CD14-positive monocyte (primary cell): ENCODE measurements around the gene MSANTD3. TPM values are rescaled to one million over a fixed set of nuclear protein-coding genes. Genes with fewer than 3 reads are reported as not detected.
A peak's percentile ranks its signal among the peaks of the same experiment; 100 is the strongest.

Source experiments
- DNase-seq, 3 donors: peaks; one replicate each; pipeline ENCODE4 v3.0.0-alpha.2; 2011 to 2022
- H2AFZ ChIP-seq: 2 replicates; pipeline ENCODE4 v1.6.0; 2012; ENCODE audit warnings: mild to moderate bottlenecking, low read depth, low read length, inconsistent platforms; ENCODE audit not compliant: insufficient read depth, poor library complexity, severe bottlenecking
- H3K27ac ChIP-seq, 2 donors: 1 replicate in 1 of 2; 2 replicates in 1 of 2; pipeline ENCODE4 v1.5.1; 2012 to 2013; ENCODE audit warnings: low read length in 2 of 2, control low read depth in 1 of 2, inconsistent platforms in 1 of 2, low read depth in 1 of 2, mild to moderate bottlenecking in 1 of 2
- H3K27me3 ChIP-seq, 2 donors: one replicate each; pipeline versions ENCODE4 v1.6.0 to v1.6.1; 2011 to 2013; ENCODE audit warnings: low read length in 2 of 2; ENCODE audit not compliant: control insufficient read depth in 2 of 2, insufficient read depth in 2 of 2
- H3K36me3 ChIP-seq, 2 donors: replicated peaks in 1 of 2; 1 replicate in 1 of 2; 2 replicates in 1 of 2; pipeline versions ENCODE4 v1.5.1 to v1.6.1; 2012 to 2013; ENCODE audit warnings: low read length in 2 of 2, control low read depth in 1 of 2, inconsistent platforms in 1 of 2, mild to moderate bottlenecking in 1 of 2; ENCODE audit not compliant: insufficient read depth in 2 of 2, control insufficient read depth in 1 of 2
- H3K4me1 ChIP-seq, 2 donors: 1 replicate in 1 of 2; 2 replicates in 1 of 2; pipeline versions ENCODE4 v1.5.1 to v1.6.1; 2012 to 2013; ENCODE audit warnings: low read length in 2 of 2, control low read depth in 1 of 2, inconsistent platforms in 1 of 2, mild to moderate bottlenecking in 1 of 2, moderate library complexity in 1 of 2; ENCODE audit not compliant: insufficient read depth in 2 of 2, control insufficient read depth in 1 of 2
- H3K4me2 ChIP-seq: replicated peaks from 2 replicates; pipeline ENCODE3; 2012; ENCODE audit warnings: low read length, moderate library complexity, mild to moderate bottlenecking; ENCODE audit not compliant: poor library complexity, severe bottlenecking; ENCODE audit errors: extremely low read depth
- H3K4me3 ChIP-seq, 3 experiments: fragments of 200-600 bp in 1 of 3; sonication (generic) in 1 of 3; replicated peaks in 1 of 3; 1 replicate in 2 of 3; 2 replicates in 1 of 3; pipeline ENCODE4 v1.5.1; 2011 to 2013; ENCODE audit warnings: low read length in 3 of 3, mild to moderate bottlenecking in 3 of 3, control low read depth in 2 of 3, low read depth in 2 of 3, inconsistent platforms in 1 of 3, moderate library complexity in 1 of 3
- H3K79me2 ChIP-seq: 2 replicates; pipeline ENCODE4 v1.6.0; 2012; ENCODE audit warnings: mild to moderate bottlenecking, control low read depth, inconsistent platforms, low read length, moderate library complexity; ENCODE audit not compliant: insufficient read depth
- H3K9ac ChIP-seq: 2 replicates; pipeline ENCODE4 v1.6.0; 2017; ENCODE audit warnings: low read length, mild to moderate bottlenecking; ENCODE audit not compliant: insufficient read depth, poor library complexity, severe bottlenecking
- H3K9me3 ChIP-seq, 2 donors: replicated peaks in 1 of 2; 1 replicate in 1 of 2; 2 replicates in 1 of 2; pipeline versions ENCODE4 v1.5.1 to v1.6.1; 2012 to 2013; ENCODE audit warnings: low read length in 2 of 2, control low read depth in 1 of 2; ENCODE audit not compliant: control insufficient read depth in 1 of 2, insufficient read depth in 1 of 2
- H4K20me1 ChIP-seq: 2 replicates; pipeline ENCODE4 v1.6.0; 2012; ENCODE audit warnings: mild to moderate bottlenecking, low read length, control low read depth, moderate library complexity; ENCODE audit not compliant: insufficient read depth
- H3K27ac Mint-ChIP-seq, 7 donors: one replicate each; pipeline ENCODE4 v1.8.0; 2020; ENCODE audit warnings: mild to moderate bottlenecking in 7 of 7, mixed read lengths in 7 of 7, moderate library complexity in 6 of 7, inconsistent platforms in 2 of 7
- H3K27me3 Mint-ChIP-seq, 3 donors: one replicate each; pipeline ENCODE4 v1.8.0; 2021 to 2022; ENCODE audit warnings: low read depth in 3 of 3, mild to moderate bottlenecking in 3 of 3, mixed read lengths in 3 of 3, moderate library complexity in 3 of 3, inconsistent platforms in 1 of 3
- H3K36me3 Mint-ChIP-seq, 2 donors: one replicate each; pipeline ENCODE4 v1.8.0; 2020; ENCODE audit warnings: mixed read lengths in 2 of 2, inconsistent platforms in 1 of 2, mild to moderate bottlenecking in 1 of 2
- H3K4me1 Mint-ChIP-seq: one replicate; pipeline ENCODE4 v1.8.0; 2020; ENCODE audit warnings: mild to moderate bottlenecking, mixed read lengths
- H3K4me3 Mint-ChIP-seq, 2 donors: one replicate each; pipeline ENCODE4 v1.8.0; 2020; ENCODE audit warnings: mild to moderate bottlenecking in 2 of 2, mixed read lengths in 2 of 2, moderate library complexity in 1 of 2
- H3K9me3 Mint-ChIP-seq, 7 donors: one replicate each; pipeline ENCODE4 v1.8.0; 2020 to 2022; ENCODE audit warnings: mixed read lengths in 7 of 7, mild to moderate bottlenecking in 6 of 7, moderate library complexity in 6 of 7, inconsistent platforms in 2 of 7
- WGBS: methylation state at CpG from one replicate; pipeline ENCODE4 v1.1.5; 2013; ENCODE audit warnings: missing lambda C conversion rate; ENCODE audit not compliant: insufficient coverage; 5-methylcytosine and 5-hydroxymethylcytosine counted together
- intact Hi-C, 2 donors: fragments of 100-400 bp; cut with micrococcal nuclease; formaldehyde crosslinking; loops; one replicate each; pipeline versions ENCODE4 v1.15.0 to v1.15.1; 2023
- polyA plus RNA-seq, 3 donors: library from polyadenylated mRNA; depleted of rRNA in 1 of 3; unstranded in 2 of 3; stranded (reverse) in 1 of 3; fragments of 300-500 nt in 2 of 3; fragments of >200 nt in 1 of 3; fragmentation: Illumina TruSeq in 2 of 3; gene quantifications; 1 replicate in 2 of 3; 2 replicates in 1 of 3; pipeline ENCODE4 v1.2.3, GENCODE V29; 2012 to 2021
- TF ChIP-seq, protein P1 (sequence below): fragments of 200-600 bp; IDR thresholded peaks from one replicate; pipeline ENCODE4 v1.8.0; 2022; ENCODE audit warnings: antibody characterized with exemption, mild to moderate bottlenecking

MSANTD3 gene
- polyA plus RNA-seq, 3 donors = 0.82 to 1.7 (median 1.1) TPM

DNA sequence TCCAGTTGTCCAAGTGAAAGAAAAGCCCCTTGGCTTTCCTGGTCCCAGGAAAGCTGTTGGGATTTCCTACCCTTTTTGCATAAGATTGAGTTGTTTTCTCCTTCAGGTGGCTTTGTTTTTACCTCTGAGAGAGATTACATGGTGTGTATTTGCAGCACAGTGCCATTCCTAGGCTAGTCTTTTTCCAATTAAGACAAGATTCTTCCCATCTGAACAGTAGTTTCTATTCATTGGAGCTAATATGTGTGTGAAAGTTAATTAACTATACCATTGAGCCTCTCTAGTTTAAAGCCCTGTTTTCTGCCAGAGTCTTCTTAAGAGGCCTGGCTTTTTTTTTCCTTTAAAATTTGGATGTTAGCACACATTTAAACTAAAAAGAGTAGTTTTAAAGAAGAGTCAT is 20.1 kb downstream of the MSANTD3 start:
- DNase-seq = no peak
- Histone ChIP-seq H2AFZ (no peak overlapping the region), H3K27me3 (no peaks in the 10 kb centered on the region), H3K4me2 (no peak overlapping the region), H3K4me3 (no peak overlapping the region), H3K9me3 (no peaks in the 10 kb centered on the region), H4K20me1 (no peaks in the 10 kb centered on the region), H3K4me1 (peaks cover 5 to 7% of the 10 kb centered on the region in 2 donors), H3K36me3 (peaks cover 0 to 3% of the 10 kb centered on the region in 2 donors), H3K27ac (no peak overlapping the region), H3K9ac (no peak overlapping the region), H3K79me2 (no peaks in the 10 kb centered on the region)
- no peak overlapping the region for H3K27ac Mint-ChIP-seq
- no peaks in the 10 kb centered on the region for H3K9me3 Mint-ChIP-seq
- intact Hi-C loops = no loop called here
- H3K27me3 Mint-ChIP-seq = peaks cover 0 to 1% (median 0%) of the 10 kb centered on the region in 3 donors
- peaks cover 3 to 23% of the 10 kb centered on the region in 2 donors for H3K36me3 Mint-ChIP-seq
- TF ChIP-seq, protein P1, sequence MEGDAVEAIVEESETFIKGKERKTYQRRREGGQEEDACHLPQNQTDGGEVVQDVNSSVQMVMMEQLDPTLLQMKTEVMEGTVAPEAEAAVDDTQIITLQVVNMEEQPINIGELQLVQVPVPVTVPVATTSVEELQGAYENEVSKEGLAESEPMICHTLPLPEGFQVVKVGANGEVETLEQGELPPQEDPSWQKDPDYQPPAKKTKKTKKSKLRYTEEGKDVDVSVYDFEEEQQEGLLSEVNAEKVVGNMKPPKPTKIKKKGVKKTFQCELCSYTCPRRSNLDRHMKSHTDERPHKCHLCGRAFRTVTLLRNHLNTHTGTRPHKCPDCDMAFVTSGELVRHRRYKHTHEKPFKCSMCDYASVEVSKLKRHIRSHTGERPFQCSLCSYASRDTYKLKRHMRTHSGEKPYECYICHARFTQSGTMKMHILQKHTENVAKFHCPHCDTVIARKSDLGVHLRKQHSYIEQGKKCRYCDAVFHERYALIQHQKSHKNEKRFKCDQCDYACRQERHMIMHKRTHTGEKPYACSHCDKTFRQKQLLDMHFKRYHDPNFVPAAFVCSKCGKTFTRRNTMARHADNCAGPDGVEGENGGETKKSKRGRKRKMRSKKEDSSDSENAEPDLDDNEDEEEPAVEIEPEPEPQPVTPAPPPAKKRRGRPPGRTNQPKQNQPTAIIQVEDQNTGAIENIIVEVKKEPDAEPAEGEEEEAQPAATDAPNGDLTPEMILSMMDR = no peak
- peaks cover 12% of the 10 kb centered on the region for H3K4me1 Mint-ChIP-seq
- H3K4me3 Mint-ChIP-seq = no peak overlapping the region

DNA sequence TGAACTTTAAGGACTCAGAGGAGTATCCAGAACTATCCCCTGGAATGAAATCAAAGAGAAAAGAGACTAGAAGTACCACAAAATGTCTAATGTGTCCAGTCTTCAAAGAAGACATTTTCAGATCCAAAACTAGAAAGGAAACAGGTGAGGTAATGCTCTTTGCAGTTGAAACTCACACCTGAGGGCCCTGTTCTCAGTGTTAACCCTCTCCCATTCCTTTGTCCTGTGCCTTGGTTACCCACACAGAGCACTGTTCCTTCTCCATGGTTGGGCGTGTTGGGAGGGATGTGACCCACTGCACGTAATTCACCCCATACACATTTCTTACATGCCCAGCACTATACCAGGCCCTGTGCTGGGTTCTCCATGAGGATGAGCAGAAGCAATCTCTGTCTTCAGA is 21.3 kb downstream of the MSANTD3 start:
- H3K27me3 ChIP-seq = no peaks in the 10 kb centered on the region
- peaks cover 10% of the 10 kb centered on the region for H3K4me1 Mint-ChIP-seq
- no peaks in the 10 kb centered on the region for H4K20me1 ChIP-seq
- no peak overlapping the region for H2AFZ ChIP-seq
- peaks cover 0 to 4% of the 10 kb centered on the region in 2 donors for H3K36me3 ChIP-seq
- H3K79me2 ChIP-seq = no peaks in the 10 kb centered on the region
- TF ChIP-seq, protein P1 = no peak
- peaks cover 3 to 20% of the 10 kb centered on the region in 2 donors for H3K36me3 Mint-ChIP-seq
- H3K9me3 Mint-ChIP-seq = peaks cover 0 to 7% (median 0%) of the 10 kb centered on the region in 7 donors
- H3K9ac ChIP-seq = no peak overlapping the region
- DNase-seq = no peak
- intact Hi-C loops = no loop called here
- H3K27ac ChIP-seq = no peak overlapping the region
- H3K4me3 ChIP-seq = no peak overlapping the region
- H3K27me3 Mint-ChIP-seq = peaks cover 0 to 1% (median 0%) of the 10 kb centered on the region in 3 donors
- H3K9me3 ChIP-seq = no peaks in the 10 kb centered on the region
- no peak overlapping the region for H3K4me3 Mint-ChIP-seq
- peak overlapping the region in 1 of 7 donors; percentile 25 for H3K27ac Mint-ChIP-seq
- no peak overlapping the region for H3K4me2 ChIP-seq
- no CpG with 5 or more reads among the region's 2 CpGs for WGBS
- H3K4me1 ChIP-seq = peaks cover 5 to 7% of the 10 kb centered on the region in 2 donors
